Inferior parietal cortex (tissue), 1 donor: ENCODE results near the gene CDH15.
A peak's percentile ranks its signal among the peaks of the same experiment; 100 is the strongest.
"Not testable (repeated sequence)": the region's sequence is repeated elsewhere in the genome, so short reads cannot be mapped to it uniquely, and the experiment has no call there.

Experiments
- DNase-seq: peaks from one replicate; pipeline ENCODE4 v3.0.0-alpha.2; 2016; ENCODE audit errors: extremely low spot score

Gene CDH15

GRCh38 chr16:89230255-89230654 lies 58.7 kb downstream of the CDH15 start:
- no peak for DNase-seq

GRCh38 chr16:89232107-89232506 lies 60.6 kb downstream of the CDH15 start:
- no peak for DNase-seq

- DNase-seq: no peak
These were observed 62.3 kb downstream of the CDH15 start for GRCh38 chr16:89233678-89234490.

DNA sequence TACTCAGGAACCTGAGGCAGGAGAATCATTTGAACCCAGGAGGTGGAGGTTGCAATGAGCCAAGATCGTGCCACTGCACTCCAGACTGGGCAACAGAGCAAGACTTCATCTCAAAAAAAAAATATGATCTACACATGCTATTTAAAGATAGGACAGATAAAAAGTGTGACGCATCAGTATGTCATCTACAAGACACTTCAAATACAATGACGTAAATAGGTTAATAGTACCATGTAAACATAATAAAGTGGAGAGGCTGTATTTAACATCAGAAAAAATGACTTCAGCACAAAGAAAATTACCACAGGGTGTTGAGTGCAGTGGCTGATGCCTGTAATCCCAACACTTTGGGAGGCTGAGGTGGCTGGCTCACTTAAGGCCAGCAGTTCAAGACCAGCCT lies 66.2 kb downstream of the CDH15 start:
- DNase-seq: no peak

DNA sequence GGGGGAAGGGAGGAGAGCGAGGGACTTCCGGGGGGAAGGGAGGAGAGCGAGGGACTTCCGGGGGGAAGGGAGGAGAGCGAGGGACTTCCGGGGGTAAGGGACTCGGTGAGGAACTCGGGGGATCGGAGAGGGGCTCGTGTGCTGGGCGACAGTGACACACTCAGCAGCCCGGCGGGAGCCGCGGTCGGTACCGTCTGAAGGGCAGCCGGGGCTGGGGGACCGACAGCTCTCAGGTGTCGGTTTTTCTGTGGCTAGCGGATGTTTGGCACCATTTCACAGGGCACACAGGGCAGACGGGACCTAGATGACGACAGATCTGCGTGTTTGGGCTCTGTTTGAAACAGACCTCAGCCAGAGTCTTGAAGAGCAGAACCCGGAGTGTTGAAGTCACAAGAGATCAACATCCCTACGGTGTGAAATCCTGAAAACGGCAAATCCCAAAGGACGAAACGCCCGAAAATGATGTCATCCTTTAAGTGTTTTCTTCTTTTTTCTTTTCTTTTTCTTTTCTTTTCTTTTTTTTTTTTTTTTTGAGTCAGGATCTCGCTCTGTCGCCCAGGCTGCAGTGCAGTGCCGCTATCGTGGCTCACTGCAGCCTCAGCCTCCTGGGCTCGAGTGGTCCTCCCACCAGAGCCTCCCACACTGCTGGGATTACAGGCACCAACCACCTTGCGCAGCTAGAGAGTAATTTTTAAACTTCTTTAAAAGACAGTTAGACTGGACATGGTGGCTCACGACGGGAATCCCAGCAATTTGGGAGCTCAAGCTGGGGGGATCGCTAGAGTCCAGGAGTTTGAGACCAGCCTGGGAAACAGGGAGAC lies 69.8 kb downstream of the CDH15 start:
- peak; percentile 65 for DNase-seq

DNA sequence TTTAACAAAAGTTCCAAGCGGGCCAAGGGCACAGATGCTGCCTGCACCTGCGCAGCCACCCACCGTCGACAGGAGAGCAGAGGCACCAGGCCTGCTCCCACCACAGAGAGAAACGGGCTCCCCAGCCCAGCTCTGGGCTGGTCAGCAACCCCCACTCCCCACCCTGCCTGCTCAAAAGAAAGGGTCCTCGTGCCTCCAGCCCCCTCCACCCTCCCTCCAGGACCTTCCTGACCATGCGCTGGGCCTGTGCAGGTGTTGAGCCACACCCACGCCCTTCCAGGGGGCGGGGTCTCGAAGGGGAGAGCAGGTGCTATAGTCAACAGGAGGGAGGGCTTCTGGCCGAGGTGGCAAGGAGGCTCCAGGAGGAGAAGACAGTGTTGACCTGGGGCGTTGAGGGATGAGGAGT lies 71.2 kb downstream of the CDH15 start:
- no peak for DNase-seq

DNA sequence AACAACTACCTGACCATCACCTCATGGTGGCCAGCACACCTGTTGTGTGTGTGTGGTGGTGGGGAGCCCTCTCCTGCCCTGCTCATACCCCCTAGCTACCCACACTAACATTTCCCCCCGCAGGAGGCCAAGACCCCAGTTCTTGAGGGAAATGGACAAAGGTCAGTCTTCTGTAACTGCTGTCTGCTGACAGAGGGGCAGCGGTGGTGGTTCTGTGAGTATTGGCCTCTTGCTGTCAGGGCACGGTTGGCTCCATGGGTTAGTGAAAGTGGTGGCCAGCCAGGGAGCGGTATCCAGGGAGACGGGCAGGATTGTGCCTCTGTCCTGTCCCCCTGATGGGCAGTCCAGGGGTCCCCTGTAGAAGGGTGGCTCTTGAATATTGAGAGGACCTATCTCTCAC lies 72.1 kb downstream of the CDH15 start:
- DNase-seq: no peak

DNA sequence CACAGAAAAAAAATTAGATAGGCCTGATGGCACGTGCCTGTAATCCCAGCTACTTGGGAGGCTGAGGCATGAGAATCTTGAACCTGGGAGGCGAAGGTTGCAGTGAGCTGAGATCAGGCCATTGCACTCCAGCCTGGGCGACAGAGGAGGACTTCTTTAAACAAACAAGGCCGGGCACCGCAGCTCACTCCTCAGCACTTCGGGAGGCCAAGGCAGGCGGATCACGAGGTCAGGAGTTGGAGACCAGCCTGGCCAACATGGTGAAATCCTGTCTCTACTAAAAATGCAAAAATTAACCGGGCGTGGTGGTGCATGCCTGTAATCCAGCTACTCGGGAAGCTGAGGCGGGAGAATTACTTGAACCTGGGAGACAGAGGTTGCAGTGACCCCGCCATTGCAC lies 72.7 kb downstream of the CDH15 start:
- not testable (repeated sequence) for DNase-seq

- no peak for DNase-seq
These were observed 73.2 kb downstream of the CDH15 start for GRCh38 chr16:89244754-89245153.
